RWPE2 (cell line): Measurements from ENCODE around the gene RAD23A.

ENCODE experiments used
- ATAC-seq: fragments of 200-7000 bp; cut with Tn5 transposase; 3 replicates; pipeline ENCODE4 v1.9.1; 2021; ENCODE audit warnings: low read depth
- DNase-seq: peaks from one replicate; pipeline ENCODE4 v3.0.0-alpha.2; 2020; ENCODE audit warnings: low spot score
- H3K27ac ChIP-seq: fragments of 450-650 bp; 2 replicates; pipeline ENCODE4 v1.5.1; 2017; ENCODE audit warnings: mild to moderate bottlenecking; ENCODE audit not compliant: poor library complexity, severe bottlenecking
- H3K27me3 ChIP-seq: fragments of 250-450 bp; sonication (Bioruptor Pico); 2 replicates; pipeline ENCODE4 v1.5.1; 2021; ENCODE audit warnings: mild to moderate bottlenecking, moderate library complexity; ENCODE audit not compliant: insufficient read depth, poor library complexity, severe bottlenecking
- H3K36me3 ChIP-seq: fragments of 250-450 bp; sonication (Bioruptor Pico); 2 replicates; pipeline ENCODE4 v1.5.1; 2020; ENCODE audit warnings: low read depth, mild to moderate bottlenecking, moderate library complexity
- H3K4me1 ChIP-seq: fragments of 250-450 bp; sonication (Bioruptor Pico); 2 replicates; pipeline ENCODE4 v1.5.1; 2021; ENCODE audit warnings: mild to moderate bottlenecking, moderate library complexity; ENCODE audit not compliant: insufficient read depth, poor library complexity, severe bottlenecking
- H3K4me3 ChIP-seq: fragments of 250-450 bp; sonication (Bioruptor Pico); 2 replicates; pipeline ENCODE4 v1.5.1; 2021; ENCODE audit warnings: mild to moderate bottlenecking, moderate library complexity; ENCODE audit not compliant: severe bottlenecking
- H3K9me3 ChIP-seq: fragments of 250-450 bp; sonication (Bioruptor Pico); 2 replicates; pipeline ENCODE4 v1.5.1; 2021; ENCODE audit warnings: mild to moderate bottlenecking, moderate library complexity; ENCODE audit not compliant: severe bottlenecking
- TF ChIP-seq, protein P1 (sequence below): fragments of 450-650 bp; IDR thresholded peaks from one replicate; pipeline ENCODE4 v1.5.1; 2017; ENCODE audit warnings: mild to moderate bottlenecking, moderate library complexity; ENCODE audit not compliant: poor library complexity, severe bottlenecking

RAD23A gene

DNA sequence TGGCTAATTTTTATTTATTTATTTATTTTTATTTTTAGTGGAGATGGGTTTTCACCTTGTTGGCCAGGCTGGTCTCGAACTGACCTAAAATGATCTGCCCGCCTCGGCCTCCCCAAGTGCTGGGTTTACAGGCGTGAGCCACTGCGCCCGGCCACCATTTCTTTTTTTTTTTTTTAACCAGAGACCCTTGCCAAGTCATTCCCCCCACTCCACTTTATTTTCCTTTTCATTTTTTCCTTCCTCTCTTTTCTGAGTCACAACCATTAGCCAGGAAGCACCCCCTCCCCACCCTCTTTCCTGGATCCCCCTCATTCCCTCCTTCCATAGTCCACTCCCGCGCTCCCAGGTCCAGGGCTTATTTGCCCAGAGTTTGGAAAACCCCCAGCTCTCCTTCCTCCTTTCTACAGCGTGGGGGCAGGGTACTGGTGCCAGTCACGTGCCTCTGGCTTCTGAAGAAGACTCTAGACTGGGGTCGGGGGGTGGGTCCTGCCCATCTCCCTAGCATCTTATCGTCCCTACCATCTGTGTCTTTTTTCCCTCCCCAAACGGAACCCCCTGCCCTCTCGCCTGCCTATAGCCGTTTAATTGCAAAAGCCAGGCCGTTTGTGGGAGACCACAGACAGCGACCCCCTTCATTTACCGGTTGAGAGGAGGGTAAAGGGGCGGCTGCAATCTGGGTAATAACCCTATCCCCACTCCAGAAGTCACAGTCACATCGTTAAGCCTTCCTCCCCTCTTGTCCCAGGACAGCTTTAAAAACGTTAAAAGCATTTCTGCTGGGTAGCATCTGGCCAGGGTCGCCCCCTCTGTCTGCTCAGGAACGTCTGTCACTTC lies 8.4 kb upstream of the RAD23A start:
- no peak for ATAC-seq
- Histone ChIP-seq H3K4me1 (peaks cover 18% of the 10 kb centered on the region), H3K4me3 (peak overlapping the region; percentile 94), H3K36me3 (peaks cover 38% of the 10 kb centered on the region), H3K9me3 (no peaks in the 10 kb centered on the region), H3K27me3 (no peaks in the 10 kb centered on the region), H3K27ac (peak overlapping the region; percentile 88)
- TF ChIP-seq, protein P1, sequence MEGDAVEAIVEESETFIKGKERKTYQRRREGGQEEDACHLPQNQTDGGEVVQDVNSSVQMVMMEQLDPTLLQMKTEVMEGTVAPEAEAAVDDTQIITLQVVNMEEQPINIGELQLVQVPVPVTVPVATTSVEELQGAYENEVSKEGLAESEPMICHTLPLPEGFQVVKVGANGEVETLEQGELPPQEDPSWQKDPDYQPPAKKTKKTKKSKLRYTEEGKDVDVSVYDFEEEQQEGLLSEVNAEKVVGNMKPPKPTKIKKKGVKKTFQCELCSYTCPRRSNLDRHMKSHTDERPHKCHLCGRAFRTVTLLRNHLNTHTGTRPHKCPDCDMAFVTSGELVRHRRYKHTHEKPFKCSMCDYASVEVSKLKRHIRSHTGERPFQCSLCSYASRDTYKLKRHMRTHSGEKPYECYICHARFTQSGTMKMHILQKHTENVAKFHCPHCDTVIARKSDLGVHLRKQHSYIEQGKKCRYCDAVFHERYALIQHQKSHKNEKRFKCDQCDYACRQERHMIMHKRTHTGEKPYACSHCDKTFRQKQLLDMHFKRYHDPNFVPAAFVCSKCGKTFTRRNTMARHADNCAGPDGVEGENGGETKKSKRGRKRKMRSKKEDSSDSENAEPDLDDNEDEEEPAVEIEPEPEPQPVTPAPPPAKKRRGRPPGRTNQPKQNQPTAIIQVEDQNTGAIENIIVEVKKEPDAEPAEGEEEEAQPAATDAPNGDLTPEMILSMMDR: no peak
- no peak for DNase-seq

DNA sequence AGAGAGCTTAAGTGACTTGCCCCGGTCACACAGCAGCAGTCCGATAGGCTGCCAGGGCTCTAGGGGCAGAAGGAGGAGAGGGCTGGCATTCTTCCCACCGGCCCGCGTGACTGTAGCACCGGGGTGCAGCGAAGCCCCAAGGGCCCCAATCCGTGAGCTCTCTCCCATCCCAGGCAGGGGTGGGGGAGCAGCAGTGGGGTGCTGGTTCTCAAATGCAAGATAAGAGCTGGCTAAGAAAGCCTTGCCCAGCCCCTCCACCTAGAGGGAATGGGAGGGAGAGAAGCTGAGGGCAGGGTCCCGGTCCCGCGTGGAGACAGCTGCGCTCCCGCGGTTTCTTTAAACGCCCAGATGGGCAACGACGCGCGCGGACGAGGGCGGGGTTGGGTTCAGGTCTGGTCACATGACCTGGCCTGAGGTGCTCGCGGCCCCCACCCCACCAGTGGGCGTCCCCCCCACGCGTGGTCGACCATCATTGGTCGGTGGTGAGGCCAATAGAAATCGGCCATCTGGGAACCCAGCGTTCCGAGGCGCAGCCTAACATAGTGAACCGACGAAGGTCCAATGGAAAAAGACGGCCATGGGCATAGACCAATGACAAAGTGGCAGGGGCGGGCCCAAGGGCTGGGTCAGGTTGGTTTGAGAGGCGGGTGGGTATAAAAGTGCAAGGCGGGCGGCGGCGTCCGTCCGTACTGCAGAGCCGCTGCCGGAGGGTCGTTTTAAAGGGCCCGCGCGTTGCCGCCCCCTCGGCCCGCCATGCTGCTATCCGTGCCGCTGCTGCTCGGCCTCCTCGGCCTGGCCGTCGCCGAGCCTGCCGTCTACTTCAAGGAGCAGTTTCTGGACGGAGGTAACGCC lies 7.5 kb upstream of the RAD23A start, which contains the start of gene CALR:
Gene CALR, plus strand, starts transcription at position 683 of the 852 bp plus-strand sequence. Its CDS starts 71 bp downstream, at position 754.
- TF ChIP-seq, protein P1: no peak
- DNase-seq: peak; percentile 99
- Histone ChIP-seq H3K27ac (peak within 1 kb of the TSS; percentile 88), H3K4me3 (peak within 1 kb of the TSS; percentile 94), H3K9me3 (no peaks in the 10 kb centered on the region), H3K36me3 (peaks cover 46% of the 10 kb centered on the region), H3K27me3 (no peaks in the 10 kb centered on the region), H3K4me1 (peaks cover 18% of the 10 kb centered on the region)
- ATAC-seq: peak; percentile 92

DNA sequence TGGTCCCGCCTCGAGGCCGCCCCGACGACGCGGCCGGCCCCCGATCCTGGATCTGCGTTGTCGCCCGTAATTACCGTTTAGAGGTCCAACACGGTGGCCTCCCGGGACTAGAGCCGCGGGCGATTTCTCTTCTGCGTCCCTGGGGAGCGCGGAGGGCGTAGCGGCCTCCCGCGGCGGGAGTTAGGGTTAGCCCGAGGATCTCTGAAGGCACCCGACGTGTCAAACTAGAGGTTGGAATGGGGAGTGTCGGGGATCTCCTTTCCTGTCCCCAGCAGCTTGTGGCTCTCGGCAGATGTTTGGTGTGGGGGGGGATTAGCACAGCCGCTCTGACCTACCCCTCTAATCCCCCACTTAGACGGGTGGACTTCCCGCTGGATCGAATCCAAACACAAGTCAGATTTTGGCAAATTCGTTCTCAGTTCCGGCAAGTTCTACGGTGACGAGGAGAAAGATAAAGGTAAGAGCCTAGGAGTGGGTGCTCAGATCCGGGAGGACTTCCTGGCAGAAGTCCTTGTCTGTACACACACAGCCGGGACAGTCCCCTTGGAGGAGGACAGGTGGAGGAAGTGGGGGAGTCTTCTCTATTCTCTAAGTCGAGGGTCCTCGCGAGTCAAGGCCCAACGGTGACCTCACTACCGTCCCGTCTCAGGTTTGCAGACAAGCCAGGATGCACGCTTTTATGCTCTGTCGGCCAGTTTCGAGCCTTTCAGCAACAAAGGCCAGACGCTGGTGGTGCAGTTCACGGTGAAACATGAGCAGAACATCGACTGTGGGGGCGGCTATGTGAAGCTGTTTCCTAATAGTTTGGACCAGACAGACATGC lies 6.7 kb upstream of the RAD23A start:
- Histone ChIP-seq H3K9me3 (no peaks in the 10 kb centered on the region), H3K36me3 (peaks cover 53% of the 10 kb centered on the region), H3K27ac (peak overlapping the region; percentile 88), H3K4me3 (peak overlapping the region; percentile 94), H3K4me1 (peaks cover 15% of the 10 kb centered on the region), H3K27me3 (no peaks in the 10 kb centered on the region)
- ATAC-seq: no peak
- TF ChIP-seq, protein P1: no peak
- no peak for DNase-seq

GRCh38 chr19:12939975-12940423 lies 5.7 kb upstream of the RAD23A start:
- TF ChIP-seq, protein P1: no peak
- Histone ChIP-seq H3K27me3 (no peaks in the 10 kb centered on the region), H3K4me3 (peak overlapping the region; percentile 94), H3K4me1 (peaks cover 15% of the 10 kb centered on the region), H3K9me3 (no peaks in the 10 kb centered on the region), H3K36me3 (peaks cover 63% of the 10 kb centered on the region), H3K27ac (peak overlapping the region; percentile 88)
- ATAC-seq (no peak), DNase-seq (no peak)
